CD4-positive, alpha-beta T cell treated with Interleukin-4 for 1 hour (primary cell): Measurements from ENCODE around the gene PGF.

Experiments used
- DNase-seq, 2 donors: peaks; one replicate each; pipeline ENCODE4 v3.0.0-alpha.2; 2020 to 2022

Gene PGF

DNA sequence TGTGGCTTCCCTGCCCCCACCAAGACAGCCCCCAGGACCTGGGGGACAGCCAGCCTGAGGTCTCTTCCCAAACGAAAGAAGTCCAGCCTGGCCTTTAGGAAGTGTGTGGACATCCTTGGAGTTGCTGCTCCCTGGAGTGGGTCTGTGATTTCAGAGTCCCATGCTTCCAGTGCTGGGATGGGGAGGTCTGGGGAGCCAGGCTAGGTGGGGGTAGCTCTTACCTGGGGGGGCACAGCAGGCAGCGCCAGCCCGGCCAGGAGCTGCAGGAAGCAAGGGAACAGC is 509 bp downstream of the PGF start:
- DNase-seq = no peak

DNA sequence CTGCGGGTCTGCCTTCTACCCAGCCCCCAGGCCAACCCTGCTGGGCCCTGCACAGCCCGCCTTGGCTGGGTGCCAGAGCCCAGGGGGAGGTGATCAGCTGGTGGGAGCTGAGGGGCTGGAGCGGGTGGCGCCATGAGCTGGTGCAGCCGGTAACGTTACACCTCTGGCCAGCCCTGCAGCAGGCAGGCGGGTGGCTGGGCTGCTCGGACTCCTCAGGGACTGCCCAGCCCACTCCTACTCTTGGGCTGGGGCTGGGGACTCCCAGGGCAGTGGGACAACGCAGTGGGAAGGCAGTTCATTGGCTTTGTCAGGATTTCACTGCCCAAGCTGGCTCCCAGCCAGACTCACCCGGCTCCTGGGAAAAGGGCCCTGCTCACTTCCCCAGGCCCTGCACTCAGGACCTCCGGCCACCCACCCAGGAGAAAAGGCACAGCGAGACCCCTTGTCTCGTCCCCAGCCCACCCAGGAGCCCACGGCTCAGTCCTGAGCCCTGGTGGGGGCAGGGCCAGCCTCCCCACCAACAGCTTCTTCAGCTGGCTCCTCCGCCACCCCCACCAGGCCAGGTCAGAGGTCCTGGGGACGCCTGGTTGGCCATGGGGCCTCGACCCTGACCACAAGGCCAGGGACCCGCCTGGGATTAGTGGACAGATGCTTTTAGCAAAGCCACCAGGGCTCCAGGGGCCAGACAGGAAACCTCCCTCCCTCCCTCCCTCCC is 1.0 kb downstream of the PGF start:
- no peak for DNase-seq

DNA sequence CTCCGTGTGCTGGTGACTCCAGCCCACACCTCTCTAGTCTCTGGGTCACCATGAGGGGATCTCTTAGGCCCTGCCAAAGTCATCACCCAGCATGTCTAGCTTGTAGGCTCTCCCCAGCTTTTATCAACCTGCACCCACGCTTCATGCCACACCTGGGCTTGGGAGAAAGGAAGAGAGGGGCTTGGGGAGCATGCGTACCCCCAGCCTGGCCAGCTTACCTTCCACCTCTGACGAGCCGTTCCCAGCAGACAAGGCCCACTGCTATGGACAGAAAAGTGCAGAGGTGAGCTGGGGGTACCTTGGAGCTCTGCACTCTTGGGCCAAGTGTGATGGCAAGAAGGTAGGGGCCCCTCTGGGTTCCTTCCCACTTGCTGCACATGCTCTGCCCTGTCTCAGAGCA is 1.7 kb downstream of the PGF start:
- DNase-seq = no peak

DNA sequence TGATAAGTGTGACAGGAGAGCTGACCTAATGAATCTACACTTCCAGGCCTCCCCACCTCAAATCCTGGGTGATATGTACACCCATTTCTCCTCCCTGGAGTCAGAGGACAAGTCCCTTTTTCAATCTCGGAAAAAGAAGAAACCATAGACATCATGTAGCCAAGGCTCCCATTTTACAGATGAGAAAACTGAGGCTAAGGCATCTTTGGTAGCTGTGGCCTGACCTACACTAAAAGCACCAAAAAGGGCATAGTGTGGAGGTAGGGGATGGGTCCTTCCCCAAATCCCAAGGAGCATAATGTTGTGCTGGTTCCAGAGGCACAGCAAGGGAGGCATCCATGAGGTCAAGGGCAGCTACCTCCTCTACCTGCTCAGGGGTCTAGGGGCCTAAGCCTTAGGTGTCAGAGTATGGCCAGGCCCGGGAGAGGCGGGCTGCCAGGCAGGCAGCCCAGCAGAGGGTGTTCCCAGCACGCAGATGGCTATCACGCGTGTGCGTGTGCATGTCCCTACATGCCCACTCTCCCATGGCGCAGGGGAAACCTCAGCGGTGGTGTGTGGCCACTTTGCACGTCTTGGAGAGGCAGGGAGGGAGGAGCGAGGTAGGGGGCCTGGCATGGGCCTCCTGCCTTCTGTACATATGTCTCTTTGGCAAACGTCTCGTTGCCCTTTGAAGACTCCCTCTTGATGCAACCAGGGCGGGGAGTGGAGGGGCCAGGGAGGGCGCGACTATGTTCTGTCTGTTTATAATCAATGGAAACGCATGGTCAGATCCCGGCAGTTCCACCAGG is 2.5 kb downstream of the PGF start:
- no peak for DNase-seq

DNA sequence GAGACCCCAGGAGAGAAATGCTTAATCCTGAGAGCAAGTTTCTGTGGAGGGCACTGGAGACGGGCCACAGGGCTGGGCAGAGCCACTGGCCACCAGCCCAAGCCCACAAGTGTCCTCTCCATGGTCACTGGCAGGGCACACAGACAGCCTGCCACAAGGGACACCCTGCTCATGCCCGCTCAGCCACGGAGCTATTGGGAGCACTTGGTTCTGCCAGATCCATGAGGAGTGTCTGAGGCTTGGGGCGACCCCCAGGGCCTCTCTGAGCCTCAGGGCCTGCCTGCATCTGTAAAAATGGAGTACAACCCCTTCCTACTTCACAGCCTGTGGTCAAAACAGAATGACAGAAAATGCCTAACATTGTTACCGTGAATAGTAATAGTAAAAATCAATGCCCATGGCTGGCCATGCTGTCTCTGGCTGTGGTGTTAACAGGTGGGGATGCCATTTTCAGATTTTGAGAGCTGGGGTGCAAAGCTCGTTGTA is 3.2 kb downstream of the PGF start:
- DNase-seq = no peak

DNA sequence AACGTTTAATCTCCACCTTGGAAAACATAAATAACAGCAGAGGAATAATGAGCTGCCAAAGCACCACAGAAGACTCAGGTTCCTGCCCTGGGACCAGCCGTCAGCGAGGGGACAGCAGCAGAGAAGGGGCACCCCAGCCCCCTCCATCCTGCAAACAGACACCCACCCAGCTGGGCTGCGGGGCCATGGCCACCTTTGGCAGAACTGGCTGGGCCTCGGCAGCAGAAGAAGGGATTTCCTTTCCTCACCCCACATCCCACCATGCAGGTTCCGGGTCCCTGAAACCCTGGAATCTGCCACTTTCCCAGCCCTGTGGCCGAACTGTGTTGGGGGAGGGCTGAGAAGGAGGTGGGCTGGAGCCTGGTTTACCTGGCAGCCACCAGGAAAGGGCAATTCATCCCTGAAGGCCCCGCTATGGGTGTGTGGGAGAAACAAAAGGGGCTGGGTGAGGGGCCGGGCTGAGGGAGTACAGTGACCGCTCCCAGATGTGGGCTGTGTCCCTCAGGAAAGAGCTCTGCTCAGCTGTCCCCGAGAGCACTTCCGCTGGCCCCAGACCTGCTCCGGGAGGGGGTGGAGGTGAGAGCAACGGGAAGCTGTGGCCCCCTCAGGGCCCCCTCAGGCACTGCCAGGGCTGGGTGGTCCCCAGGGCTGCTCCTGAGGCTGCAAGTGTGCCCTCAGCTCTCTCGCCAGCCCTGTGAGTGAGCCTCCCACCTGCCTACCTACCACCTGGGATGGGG is 3.8 kb downstream of the PGF start:
- DNase-seq = no peak

DNA sequence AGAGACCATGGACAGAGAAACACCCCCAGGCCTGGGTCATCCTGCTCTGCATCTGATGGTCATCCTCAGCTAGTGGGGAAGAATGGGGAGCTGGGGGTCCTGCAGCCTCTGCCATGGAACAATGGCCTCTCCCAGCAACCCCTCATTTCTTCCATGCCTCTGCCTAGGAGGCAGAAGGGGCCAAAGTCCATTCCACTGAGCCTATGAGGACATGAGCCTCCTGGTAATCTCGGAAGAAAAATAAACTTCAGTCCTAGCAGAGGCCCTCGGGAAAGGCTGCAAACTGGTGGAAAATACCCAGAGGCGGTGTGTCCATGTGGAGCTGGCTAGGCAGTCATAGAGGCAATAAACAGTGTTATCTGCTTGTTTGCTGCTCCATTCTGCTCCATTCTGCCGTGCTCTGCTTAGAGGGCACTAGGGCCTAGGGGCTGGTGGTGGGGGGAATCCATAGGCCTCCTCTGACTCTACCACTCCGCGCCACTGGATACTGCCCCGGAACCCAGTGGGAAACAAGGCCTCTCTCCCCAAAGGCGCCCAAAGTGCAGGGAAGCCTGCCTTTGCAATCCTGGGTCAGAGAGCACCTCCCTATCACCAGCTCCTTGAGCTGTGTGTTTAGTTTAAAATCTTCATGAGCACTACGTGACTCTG is 4.5 kb downstream of the PGF start:
- no peak for DNase-seq

DNA sequence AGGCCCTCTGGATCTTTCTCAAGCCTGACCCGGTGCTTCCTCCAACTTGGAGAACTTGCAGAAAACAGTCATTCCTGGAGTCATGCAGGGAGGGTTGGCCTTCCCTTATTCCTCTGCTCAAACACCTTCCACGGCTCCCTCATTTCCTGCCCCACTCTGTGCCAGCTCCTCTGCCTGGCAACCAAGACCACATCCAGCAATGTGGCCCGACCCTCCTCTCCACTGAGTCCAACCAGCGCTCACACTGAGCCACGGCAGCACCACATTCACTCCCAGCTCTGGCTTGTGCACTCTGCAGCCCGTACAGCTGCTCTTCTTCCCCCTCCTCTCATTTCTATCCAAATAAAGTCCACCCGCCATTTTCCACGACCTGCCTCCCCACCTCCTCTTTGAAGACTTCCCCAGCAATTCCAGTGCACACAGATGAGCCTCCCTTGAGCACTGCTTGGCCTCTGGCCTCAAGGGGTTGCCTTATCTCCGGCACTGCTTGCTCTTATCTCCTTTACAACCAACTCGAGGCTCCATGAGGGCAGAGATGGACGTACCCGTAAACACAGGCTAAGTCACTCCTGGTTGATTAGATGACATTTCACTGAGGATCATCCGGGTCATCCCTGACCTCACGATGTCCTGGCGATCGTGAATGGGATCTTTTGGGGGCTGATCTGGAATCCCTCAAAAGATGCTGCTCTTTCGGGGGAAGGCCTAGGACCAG is 5.4 kb downstream of the PGF start:
- no peak for DNase-seq

DNA sequence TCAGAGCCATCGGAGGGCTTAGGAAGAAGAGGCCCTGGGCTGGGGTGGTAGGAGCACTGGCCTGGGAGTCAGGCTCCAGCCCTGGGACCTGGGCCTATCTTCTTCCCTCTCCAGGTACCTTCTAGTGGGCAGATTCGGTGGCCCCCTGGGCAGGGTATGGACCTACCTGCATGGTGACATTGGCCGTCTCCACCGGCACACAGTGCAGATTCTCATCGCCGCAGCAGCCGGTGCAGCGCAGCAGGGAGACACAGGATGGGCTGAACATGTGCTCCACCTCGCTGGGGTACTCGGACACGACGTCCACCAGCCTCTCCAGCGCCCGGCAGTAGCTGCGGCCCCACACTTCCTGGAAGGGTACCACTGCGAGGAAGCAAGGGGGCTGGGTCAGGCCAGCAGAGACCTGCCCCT is 6.2 kb downstream of the PGF start:
- DNase-seq = no peak

DNA sequence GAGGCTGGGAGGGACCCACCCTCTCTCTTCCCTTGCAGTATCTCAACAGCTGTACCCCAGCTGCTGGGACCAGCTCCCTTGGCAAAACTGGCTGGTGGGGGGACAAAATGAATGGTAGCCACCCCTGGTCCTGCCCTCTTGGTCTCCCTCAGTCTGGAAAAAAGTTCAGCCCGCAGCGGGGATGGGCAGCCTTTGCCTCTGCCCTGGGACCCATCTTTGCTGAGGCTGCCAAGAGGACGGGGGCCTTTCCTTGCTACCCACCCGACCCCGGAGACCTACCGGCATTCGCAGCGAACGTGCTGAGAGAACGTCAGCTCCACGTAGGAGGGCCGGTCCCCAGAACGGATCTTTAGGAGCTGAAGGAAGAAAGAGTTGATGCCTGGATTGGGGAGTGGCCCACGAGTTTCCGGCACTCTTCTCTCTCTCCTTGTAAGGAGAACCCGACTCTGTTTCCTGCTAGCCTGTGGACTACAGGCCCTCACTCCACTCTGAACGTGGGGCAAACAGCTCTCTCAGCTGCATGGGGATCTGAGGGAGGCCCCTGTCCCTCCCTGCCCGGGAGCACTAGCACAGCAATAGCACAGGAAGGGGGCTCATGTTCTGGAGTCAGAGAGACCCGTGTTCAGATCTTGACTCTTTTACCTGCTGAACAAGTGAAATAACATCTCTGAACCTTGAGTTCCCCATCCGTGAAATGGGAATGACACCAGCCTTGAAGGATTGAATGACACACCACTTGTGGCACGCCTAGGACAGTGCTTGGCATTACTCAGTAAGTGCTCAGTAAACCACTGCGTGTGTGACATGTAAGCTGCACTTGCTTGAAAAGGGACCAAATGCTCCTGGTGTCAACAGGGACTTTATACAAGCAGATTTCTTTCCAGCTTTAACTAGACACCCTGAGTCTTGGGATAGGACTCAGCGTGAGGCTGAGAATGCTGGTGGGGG is 6.9 kb downstream of the PGF start:
- no peak for DNase-seq

DNA sequence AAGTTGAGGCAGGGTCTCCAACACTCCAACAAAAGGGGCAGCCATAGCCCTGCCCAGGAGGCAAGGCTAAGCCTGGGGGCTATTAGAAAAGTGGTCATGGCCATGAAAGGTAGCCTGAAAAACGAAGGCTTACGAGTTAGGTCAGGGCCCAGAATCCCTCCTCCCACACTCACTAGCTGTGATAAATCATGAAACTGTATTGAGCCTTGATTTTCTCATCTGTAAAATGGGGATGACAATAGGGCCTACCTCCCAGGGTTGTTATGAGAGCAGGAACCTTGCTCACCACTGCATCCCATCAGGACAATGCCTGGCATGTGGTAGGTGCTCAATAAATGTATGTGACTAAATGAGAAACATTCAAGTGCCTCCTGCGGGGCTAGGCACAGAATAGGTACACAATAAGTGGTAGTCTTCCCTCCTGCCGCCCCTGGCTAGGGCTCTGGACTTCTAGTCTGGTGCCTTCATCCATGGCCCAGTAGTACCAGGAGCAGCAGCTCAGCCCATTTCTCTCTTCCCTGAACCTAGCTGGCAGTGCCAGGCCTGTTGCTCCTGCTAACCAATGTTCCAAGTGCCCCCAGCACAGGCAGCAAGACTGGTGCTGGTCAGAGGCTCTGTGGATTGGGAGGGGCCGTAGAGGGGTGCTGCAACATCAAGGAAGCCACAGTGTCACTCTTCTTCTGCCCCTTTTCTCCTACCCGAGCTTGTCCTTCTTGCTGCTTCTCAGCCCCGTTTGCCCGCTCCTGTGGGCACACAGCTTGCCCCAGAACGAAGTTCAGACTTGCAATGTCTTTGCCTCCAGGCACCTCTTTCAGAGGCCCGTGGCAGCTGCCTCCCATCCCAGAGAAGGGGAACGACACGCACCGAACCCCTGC is 7.8 kb downstream of the PGF start:
- DNase-seq = no peak

DNA sequence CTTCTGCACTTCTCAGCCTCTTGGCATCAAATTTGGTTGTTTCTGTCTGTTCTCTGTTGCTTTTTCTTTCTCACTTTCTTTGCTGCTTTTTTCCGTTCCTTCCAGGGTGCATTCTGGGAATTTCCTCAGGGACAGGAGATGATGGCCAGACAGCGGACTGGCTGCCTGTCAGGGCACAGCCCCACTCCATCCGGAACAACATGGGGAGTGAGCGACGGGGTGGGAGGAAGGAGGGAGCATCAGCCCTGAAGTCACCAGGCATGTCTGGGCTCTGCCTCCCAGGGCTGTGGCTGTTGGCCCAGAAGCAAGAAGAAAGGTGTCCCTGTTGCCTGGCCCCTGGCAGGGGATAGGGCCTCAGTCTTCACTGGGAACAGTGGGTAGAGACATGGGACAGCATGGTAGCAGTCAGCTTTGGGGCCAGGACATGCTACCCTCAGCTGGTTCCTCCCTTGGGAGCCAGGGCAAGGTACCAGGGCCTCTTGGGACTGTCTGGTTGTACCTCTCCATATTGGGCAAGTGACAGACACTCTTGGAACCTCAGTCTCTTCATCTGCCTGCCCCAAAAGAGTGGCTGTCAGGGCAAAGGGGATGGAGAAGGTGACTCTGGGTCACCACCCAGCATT is 8.6 kb downstream of the PGF start:
- no peak for DNase-seq

DNA sequence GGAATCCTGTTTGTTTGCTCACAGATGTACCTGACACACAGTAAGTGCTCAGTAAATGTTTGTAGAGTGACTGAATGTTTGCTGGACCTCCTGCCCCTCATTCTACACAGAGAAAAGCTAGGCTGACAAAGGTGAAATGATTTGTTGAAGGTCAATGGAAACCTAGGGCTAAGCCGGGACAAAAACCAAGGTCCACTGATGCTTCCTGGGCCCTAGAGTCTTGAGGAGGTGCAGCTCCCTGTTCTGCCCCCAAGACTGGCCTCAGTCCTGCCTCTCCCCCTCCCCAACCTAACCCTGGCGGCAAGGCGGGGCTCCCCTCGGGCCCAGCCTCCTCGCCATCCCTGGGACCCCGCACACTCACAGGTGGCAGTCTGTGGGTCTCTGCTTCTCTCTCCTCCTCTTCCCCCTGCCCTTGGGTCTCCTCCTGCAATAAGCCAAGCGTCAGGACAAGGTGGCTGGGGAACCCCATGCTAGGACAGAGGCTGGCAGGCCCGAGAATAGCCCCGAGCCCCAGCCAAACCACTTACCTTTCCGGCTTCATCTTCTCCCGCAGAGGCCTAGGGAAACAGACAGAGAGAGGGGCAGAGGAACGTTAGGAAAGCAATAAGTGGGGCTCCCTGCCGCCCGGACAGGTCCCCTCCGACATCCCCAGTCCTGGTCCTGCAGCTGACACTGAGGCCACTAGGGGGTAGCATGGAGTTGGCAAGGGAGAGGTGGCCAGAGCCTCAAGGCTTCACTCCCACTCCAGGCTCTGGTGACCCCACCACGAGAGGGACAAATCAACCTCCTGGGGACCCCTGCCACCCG is 9.3 kb downstream of the PGF start:
- peak; percentile 74 for DNase-seq

DNA sequence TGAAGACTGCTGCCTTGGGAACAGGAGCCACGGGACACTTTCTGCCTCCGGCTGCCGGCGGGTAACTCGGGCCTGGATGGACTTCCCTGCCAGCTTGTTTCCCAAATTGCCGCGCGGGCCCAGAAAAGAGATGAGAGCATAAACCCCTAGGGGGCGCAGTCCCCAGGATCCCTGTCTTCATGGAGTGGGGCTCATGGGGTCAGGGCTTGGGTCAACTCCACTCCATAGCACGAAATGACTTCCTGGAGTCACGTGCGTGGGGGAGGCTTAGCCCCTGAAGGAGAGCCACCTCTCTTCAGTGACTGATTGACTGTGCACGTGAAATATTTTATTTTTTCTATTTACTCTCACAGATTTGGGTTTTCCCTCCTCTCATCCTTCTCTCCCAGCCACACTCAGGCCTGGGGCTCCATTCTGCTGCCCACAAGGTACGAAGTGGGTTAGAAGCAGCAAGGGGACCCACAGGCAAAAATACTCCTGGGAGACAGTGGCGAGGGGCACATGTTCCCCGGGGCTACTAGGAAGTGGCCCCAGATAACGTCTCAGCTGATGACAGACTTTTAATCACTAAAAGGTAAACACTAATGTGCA is 10.0 kb downstream of the PGF start:
- DNase-seq = no peak

DNA sequence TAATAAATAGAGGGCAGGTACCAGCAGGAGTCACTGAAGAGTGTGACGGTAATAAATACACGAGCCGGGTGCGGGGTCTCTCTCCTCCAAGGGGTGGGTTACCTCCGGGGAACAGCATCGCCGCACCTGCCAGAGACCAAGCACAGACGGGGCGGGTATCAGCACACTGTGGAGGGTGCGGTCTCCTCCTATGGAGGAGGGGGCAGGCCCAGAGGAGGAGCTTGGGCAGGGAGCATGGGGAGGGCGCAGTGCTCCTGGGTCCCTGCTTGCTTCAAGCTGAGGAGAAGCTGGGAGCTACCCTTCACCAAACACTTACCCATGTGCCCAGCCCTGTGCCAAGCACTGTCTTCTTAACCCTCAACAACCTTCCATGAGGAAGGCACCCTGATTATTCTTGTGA is 12.8 kb downstream of the PGF start:
- no peak for DNase-seq

DNA sequence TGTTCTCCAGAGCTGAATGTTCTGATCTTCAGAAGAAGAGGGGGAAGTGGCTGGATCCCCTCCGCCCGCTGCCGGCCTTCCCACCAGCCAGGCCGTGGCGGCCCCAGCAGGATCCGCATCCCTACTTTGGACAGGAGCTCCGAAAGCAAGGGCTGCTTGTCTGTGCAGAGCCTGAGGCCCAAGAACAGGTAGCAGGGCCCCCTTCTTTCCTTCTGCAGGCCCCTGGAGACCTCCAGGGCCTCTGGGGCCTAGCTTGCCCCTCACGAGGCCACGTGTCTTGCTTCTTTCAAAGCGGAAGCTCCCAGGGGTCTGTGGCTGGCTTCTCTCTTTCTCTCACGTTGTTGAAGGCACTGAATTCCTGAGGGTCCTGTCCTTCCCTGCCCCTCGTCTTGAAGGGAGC is 13.2 kb downstream of the PGF start:
- DNase-seq = no peak

DNA sequence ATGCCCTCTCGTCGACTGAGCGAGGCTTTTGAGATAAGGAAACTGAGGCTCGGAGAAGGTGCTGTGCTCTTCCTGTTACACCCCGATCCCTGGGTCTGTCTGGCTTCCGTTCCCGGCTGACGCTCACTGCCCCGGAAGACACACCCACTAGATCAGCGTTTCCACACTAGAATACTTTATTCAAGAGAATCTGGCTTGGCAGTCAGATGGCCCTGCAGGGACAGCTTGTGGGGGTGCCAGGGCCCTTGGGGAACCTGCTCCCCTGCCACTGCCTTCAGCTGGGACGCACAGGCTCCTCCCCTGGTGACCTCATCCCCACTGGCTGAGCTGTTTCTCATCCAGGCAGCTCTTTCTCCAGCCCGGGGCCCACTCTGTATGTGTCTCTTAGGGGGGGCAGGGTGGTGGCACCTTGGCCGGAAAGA is 13.7 kb downstream of the PGF start:
- peak; percentile 68 to 82 for DNase-seq

DNA sequence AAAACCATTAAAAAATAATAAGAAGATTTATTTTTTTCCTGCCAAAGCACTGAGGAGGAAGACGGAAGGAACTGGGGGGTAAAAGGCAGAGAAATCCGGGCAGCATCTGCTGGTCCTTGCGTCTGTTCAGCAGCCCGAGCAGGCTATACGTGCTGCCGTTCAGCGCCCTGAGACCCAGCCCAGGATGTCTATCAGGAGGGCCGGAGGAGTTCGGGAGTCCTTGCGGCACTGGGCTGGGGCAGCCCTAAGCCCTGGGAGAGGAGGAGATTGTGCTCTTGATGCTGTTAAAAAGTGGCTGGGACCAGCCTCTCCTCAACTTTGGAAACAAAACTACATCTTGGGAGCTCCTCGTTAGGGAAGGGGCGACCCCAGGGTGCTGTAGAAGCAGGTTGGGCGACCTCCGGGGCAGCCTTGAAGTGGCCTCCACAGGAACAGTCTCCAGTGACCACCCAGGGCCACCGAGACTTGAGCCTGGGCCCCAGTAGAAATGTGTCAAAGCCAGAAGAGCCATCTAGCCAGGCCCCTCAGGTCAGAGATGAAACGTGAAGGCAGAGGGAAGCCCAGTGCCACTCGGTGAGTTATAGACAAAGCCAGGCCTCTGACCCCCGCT is 14.3 kb downstream of the PGF start:
- DNase-seq = no peak
